DMS 273 treated with DMSO at 0.1 percent for 48 hours (cell line): ENCODE data around the gene CREBBP.

Experiments
- DNase-seq: peaks from one replicate; lab custom pipeline; 2025; lab: John Stamatoyannopoulos, UW

The CREBBP gene

DNA sequence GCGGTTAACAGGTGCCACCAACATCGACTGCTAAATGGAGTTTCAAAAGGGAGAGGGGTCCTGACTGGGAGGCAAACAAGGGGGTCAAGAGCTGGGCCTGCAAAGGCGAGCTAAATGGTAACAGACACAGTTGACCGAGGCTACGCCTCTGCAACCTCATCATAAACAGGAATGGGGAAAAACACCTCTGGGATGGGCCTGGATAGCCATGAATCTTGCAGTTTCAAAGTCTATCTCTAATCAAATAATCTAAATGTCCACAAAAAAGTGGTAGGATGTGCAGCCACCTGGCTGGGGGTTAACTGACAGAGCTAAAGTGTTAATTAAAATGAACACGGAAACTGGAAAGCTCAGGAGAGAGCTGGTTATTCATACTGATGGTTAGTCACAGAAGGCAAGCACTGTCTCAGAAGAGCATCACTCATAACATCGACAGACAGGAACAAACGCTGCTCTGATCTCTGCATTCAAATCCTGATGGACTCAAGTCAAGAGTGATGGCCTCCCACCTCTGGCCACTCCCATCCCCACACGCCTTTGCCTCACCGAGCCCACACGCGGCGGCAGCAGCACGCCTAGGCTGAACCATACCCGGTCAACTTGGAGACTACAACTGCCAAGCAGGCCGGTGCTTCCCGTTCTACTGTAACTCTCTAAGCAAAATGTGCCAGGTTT lies 56.3 kb downstream of the CREBBP start:
- DNase-seq: no peak

DNA sequence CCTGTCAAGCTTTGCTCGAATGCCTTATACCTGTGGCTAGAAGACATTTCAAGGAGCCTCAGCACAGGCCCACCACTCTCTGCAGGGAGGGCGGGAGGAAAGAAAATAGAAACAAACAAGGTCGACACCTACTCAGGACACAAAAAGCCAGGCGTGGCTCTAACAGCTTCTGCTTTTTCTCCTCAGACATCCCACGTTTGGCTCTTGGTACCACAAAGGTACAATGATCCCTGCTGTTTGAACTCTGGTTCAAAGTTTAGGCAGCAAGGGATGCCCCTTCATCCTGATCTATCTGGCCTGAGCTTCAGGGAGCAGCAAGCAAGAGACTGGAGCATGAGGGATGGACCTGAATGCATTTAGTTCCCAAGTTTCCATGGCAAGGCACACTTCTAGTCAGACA lies 57.1 kb downstream of the CREBBP start:
- DNase-seq: no peak

DNA sequence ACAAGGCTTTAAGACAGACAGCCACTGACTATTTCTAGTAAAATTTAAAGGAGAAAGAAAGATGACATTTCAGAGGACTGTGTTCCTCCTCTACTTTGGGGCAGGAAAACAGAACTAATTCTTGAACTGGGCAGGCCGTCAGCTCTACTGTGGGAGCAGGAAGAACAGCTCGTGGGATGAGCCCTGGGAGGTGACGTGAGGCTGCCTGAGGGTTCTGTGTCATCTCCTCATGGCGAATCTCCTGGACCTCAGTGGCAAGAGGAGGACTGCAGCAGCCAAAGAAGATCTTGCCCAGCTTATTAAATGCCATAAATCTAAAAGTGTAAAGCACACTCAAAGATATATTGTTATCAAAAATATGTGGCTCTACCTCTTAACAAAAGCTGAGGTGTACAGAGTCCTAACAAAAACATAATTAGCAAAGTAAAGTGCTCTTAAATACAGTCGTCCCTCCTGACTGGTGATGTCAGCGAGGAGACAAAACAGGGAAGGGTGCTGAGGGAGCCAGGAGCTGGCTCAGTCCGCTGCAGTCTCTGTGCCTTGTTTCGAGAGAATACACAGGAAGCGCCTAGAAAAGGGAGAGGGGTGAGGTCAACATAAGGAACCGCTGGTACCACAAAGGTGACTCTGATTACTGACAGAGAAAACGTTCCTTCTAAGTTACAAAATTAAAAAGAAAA lies 58.0 kb downstream of the CREBBP start:
- DNase-seq: no peak

DNA sequence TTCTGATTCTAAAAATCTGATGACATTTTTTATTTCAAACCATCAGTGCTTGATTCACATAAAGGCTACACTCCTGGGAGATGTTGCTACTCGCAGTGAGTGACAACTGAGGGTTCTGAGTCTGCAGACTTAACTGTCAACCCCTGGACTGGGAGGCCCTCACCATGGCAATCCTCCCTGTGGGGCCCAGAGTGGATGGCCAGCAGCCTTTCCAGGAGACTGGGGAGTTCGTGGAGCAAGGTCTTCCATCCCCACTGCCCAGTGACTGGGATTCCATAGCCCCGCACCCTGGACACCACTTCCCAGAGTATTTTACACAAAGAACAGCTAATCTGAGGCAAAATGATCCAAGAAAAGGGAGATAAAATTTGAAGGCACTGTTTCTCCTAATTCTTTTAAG lies 59.3 kb downstream of the CREBBP start:
- DNase-seq: no peak

DNA sequence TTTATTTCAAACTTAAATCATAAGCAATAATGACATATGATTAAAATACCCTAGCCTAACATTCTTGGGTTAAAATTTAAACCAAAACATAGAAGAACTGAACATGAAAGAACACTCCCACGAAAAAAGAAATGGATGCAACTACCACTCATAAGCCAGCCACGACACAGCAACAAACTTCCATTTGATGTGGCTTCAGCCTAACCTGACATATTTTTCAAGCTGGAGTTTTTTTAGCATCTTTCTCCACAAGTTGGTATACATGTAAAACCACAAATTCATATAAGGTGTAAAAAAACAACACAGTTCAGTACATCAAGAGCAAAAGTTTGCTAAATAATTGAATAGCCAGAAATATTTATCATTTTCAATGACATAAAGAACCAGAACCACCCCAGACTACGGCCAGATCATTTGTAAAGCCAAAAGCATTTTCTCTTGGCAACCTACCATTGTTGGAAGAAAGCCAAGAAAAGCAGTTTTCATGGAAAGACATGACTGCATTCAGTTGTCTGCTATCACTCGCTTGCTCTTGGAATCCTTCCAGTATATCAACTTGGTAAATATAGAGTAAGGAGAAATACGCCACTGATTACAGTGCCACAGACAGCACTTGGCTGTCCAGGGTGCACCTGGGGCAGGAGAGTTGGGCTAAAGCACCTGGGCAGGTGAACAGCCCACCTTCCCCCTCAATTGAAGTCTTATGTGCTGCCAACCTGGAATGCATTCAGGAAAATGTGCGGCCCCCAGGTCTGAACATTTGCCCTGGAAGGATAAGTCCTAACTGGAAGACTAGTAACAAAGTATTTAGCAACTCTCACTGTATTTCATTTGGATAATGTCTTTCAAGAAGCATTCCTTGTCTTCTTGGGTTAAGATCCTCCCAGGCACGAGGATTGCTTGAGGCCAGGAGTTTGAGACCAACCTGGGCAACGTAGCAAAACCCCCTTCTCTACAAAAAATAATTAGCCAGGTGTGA lies 60.5 kb downstream of the CREBBP start:
- DNase-seq: peak; percentile 48

DNA sequence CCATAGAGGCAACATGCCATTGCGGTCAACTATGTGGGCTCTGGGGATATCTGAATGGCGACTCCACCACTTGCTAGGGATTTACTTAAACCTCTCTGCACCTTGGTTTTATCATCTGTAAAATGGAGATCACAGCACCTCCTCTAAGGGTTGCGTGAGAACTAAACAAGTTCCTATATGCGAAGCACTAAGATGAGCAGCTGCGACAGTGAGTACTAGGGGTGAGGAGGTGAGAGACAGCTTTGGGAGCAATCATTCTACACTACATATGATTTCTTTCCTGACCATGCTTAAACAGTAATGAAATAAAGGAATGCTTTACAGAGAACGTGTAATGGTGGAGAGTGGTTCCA lies 61.4 kb downstream of the CREBBP start:
- no peak for DNase-seq

DNA sequence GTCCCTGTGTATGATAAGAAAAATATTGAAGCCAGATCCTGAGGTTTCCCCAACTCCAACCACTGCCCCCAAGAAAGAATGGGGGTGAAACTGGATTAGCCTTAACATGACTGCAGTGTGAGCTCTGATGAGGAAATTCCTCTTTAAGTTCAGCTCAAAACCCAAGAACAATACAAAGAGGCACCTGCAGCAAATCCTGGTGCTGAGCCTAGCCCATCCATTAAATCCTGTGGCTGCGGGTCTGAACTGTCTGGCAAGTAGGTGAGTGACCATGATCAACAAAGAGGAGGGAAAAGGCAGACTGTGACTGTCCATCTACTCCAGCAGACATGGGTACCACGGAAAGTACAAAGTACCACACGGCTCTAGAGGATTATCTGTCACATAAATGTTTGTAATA lies 64.2 kb downstream of the CREBBP start:
- DNase-seq: no peak

DNA sequence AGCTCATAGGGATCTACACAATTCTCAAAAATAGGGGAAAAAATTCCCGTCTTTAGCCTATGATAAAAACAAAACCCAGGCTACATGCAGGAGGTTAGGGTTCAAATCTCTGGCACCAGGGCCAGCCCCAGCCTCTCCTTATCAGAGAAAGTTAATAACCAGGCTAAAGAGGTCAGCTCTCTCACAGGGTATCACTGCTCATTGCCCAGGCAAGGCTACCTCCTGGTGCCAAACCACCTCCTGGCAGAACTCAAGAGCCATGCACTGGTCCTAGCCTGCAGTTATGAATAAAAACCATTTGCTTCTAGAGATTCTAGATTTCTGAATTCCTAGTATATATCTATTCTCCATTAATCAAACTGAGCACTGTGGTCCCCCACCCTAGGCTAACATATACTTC lies 65.8 kb downstream of the CREBBP start:
- no peak for DNase-seq

DNA sequence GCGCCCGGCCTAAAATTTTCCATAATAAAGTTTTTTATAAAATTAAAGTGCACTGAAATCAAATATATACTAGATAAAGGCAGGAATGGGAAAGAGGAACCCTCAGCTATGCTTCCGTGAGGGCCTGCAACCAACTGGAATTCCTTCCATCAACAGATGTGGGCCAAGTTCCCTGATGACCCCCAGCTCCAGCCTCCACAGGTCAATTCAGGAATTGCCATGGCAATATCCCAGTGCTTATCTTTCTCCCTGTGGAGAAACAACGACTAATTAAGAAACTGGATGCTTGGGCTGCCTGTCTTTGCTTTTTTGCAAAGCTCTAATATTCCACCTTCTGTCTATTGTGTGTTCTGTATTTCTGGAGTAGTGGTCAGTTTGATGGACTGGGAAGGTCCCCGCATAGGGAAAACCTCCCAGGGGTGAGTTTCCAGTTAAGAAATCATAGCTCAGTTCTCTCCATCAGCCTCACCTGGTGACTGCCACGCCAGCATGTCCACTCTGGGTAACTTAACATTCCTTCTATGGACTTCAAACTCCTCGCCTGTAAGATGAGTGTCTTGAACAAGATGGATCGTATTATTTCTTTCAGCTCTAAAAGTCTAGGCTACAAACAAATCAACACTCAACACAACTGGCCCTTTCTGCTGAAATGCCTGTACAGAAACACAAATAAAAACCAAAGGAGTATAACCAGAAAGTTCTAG lies 67.9 kb downstream of the CREBBP start:
- DNase-seq: no peak

DNA sequence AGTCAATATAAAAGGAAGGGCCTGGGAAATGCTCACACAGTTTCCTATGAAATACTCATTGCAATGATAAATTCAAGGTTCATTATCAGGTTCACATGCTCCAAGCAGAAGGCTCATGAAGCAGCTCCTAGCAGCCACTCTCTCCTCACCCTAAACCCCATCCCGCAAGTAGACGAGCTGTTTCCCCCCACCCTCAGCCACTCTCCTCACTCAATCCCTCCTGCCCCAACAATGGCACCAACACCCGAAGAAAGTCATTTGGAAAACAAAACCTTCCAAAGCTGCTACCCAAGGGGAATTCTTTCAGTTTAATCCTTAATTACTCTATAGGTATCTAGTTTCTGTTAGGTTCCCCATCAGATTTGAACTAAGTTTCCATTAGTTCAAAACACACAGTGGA lies 69.7 kb downstream of the CREBBP start:
- DNase-seq: no peak

DNA sequence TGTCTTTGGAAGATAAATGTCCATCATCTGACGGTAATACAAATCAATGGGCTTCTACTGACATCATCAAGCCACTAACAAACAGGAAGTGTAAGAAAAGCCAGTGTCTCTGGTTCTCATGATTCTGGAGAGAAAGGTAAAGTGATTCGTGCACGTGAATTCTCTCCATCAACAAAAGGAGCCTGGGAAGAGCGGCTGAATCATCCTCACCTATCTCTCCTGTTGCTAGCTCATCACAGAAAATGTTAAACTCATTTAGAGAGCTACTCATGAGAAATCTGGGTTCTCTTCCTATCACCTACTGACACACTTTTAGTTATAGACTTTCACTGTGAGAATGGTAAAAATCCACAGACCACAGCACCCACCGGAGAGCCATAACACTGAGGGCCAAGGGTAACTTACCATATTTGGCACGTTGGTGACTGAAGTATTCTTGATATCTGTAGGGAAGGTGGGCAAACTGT lies 70.3 kb downstream of the CREBBP start:
- no peak for DNase-seq

DNA sequence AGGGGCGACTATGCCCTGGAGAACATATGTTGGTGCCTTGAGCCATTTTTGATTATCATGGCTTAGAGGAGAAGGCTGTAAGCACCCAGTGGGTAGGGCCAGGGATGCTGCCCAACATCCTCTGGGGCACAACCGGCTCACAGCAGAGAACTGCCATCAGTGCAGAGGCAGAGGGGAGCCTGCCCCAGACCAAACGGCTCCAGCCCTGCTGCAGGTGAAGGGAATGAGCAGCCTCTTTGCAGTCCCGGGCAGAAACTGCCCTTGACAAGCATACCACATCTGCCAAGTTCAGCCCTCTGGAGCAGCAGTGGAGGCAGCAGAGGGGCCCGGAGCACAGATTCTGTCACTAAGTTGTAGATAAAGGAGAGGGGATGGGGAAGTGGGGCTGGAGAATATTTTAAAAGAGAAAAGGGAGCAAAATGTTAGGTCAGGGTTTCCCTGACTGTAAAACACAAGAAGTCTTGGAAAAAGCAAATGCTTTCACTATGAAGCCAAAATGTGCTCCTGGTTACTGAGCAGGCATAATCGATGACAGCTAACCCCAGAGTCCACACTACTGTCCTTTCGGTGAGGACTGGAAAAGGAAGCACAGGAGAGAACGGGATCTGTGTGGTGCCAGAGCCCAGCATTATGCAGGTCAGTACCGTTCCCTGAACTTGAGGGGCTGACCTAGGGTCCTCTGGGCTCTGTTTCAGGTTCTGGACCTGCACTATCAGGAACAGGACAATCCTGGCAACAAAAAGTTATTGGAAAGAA lies 72.0 kb downstream of the CREBBP start:
- no peak for DNase-seq

DNA sequence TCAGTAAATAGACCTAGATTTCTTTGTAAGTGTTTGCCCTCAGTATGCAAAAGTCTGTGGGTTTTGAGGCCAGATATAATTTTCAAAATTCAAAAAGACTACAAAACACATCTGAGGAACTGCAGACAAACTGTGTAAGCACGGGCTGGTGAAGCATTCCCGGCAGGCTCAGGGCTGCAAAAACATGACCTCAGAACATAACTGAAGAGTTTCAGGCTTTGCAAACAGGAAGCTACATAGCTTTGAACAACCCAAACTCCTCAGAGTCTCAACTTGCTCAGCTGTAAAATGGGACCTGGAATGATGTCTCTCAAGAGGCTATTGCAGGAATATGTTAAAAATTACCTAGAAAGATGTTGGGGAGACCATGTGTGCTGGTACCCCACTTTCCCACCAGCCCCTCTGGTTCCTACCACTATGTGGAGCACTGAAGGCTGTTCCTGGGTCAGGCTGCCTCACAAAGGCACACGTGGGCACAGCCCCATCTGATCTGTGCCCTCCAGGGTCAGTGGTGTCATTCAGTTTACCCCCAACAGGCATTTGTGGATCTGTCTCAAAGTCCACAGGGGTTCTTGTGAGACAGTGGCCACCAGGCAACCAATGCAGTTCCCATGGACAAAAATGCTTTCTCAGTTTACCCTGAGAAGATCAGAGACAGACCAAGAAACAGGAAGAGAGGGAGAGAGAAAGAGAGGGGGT lies 72.9 kb downstream of the CREBBP start:
- DNase-seq: no peak

DNA sequence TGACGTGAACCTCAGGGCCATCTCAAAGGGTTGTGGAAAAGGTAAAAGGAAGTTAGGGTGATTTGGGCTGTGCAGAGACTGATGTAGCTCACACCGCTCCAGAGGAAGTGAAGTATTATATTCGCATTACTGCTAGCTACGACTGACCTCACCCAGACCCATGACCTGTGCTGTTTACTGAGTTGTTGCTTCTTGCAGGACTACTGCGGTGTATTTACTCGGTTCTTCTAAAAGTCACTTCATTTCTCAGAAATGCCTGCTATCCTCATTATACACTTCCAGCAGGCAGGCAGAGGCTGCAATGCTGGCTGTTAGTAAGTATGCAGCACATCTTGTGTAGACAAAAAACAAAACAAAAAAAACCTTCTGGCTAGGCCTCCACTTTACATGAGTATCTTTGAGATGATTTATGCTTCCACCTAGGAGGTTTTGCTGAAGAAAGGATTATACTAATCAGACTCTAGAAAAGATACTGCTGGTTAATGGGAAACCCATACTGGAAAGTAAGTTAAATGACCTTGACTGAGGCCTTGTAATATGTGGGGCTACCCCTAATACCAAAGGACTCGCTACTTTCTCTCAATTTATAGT lies 76.0 kb downstream of the CREBBP start:
- no peak for DNase-seq

DNA sequence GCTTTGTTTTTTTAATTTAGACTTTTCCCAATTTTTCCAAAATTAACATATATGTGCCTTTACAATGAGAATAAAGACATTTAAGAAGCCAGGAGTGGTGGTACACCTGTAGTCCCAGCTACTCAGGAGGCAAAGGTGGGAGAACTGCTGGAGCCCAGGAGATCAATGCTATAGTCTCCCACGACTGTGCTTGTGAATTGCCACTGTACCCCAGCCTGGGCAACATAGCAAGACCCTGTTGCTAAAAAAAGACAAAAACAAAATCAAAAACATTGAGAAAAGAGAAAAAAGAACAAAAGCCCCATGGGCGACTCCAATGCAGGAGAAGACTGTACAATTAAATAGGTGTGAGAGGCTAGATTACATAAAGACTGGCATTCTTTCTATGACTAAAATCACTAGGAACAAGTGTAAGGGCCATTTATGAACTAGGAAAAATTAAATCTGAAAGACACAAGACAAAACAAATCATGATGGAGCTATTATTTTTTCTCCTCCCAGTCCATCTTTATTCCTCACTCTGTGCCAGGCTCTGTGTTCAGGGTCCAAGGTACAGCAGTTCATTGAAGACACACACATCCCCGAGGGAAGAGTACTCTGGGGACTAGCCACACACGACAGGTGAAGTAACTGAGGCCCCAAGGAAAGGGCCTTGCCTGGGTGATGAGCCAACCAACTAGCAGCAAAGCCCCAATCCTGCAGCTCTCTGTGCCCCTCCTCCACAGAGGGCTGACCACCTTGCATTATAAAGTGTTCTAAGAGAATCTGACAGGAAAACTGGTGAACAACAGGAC lies 79.8 kb downstream of the CREBBP start:
- no peak for DNase-seq

DNA sequence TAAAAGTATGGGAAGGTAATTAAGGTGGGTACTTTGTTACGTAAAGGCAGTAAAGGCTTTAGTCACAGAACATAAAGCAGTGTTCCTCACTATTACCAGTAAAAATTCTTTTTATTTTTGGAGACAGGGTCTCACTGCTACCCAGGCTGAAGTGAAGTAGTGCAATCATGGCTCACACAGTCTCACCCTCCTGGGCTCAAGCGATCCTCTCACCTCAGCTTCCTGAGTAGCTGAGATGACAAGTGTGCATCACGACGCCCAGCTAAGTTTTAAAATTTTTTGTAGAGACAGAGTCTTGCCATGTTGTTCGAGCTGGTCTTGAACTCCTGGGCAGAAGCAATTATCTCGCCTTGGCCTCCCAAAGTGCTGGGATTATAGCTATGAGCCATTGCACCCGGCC lies 80.5 kb downstream of the CREBBP start:
- no peak for DNase-seq

DNA sequence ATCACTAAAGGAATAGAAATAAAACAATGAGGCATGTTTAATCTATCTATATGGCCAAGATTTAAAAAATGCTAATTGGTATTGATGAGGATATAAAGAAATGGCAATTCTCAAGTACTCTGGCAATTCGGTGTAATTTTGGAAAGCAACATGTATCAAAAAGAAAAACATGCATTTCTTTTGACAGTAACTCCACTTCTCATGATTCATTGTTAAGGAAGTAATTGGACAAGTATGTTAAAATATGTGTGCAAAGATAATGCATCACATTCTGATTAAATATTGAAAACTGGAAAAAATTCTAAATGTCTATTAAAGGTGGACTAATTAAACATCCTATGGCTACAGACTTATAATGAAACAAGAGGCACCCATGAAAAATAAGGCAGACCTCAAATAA lies 81.2 kb downstream of the CREBBP start:
- no peak for DNase-seq

DNA sequence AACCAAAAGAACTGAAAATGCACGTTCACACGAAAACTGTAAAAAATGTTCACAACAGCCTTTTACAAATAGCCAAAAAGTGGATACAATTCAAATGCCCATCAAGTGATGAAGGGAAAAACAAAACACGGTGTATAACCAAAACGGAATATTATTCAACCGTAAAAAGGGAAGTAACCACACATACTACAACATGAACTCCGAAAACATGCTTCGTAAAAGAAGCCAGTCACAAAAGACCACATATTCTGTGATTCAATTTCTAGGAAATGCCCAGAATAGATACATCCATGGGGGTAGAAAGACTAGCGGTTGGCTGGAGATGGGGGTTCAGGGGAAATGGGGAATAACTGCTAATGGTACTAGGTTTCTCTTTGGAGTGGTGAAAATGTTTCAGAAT lies 81.7 kb downstream of the CREBBP start:
- DNase-seq: no peak
